GM23338 (cell line): ENCODE measurements around the gene GLOD5. TPM values are rescaled to one million over a fixed set of nuclear protein-coding genes. Genes with fewer than 3 reads are reported as not detected.

Experiments
- ATAC-seq: fragments of 200-7000 bp; cut with Tn5 transposase; 3 replicates; pipeline ENCODE4 v1.9.1; 2020
- DNase-seq: peaks from one replicate; pipeline ENCODE4 v3.0.0-alpha.2; 2015; ENCODE audit warnings: low spot score
- H2AFZ ChIP-seq: fragments of 200-600 bp; sonication (generic); 2 replicates; pipeline ENCODE4 v1.8.0; 2016; ENCODE audit warnings: antibody characterized with exemption, mild to moderate bottlenecking, moderate library complexity
- H3F3A ChIP-seq: fragments of 200-600 bp; sonication (generic); replicated peaks from 2 replicates; pipeline ENCODE4 v1.8.0; 2017; ENCODE audit warnings: antibody characterized with exemption, mixed run types, low read depth
- H3K27ac ChIP-seq: fragments of 200-600 bp; sonication (generic); 2 replicates; pipeline ENCODE4 v1.6.1; 2016; ENCODE audit warnings: low read depth
- H3K27me3 ChIP-seq: fragments of 200-600 bp; sonication (generic); 2 replicates; pipeline ENCODE4 v1.8.0; 2016; ENCODE audit warnings: mild to moderate bottlenecking, mixed run types, moderate library complexity; ENCODE audit not compliant: insufficient read depth
- H3K36me3 ChIP-seq: fragments of 200-600 bp; sonication (generic); 2 replicates; pipeline ENCODE4 v1.8.0; 2016; ENCODE audit warnings: mild to moderate bottlenecking; ENCODE audit not compliant: insufficient read depth
- H3K4me1 ChIP-seq: fragments of 200-600 bp; sonication (generic); 2 replicates; pipeline ENCODE4 v1.8.0; 2016; ENCODE audit warnings: mild to moderate bottlenecking, moderate library complexity; ENCODE audit not compliant: insufficient read depth
- H3K4me2 ChIP-seq: fragments of 200-600 bp; sonication (generic); 2 replicates; pipeline ENCODE4 v1.7.1; 2017; ENCODE audit warnings: mixed run types
- H3K4me3 ChIP-seq: fragments of 200-600 bp; sonication (generic); 2 replicates; pipeline ENCODE4 v1.6.1; 2016; ENCODE audit warnings: mixed run types
- H3K79me2 ChIP-seq: fragments of 200-600 bp; sonication (generic); replicated peaks from 2 replicates; pipeline ENCODE4 v1.8.0; 2017; ENCODE audit warnings: mild to moderate bottlenecking; ENCODE audit not compliant: insufficient read depth
- H3K9me2 ChIP-seq: fragments of 200-600 bp; sonication (generic); 2 replicates; pipeline ENCODE4 v1.8.0; 2017; ENCODE audit not compliant: insufficient read depth
- H4K20me1 ChIP-seq: fragments of 200-600 bp; sonication (generic); replicated peaks from 2 replicates; pipeline ENCODE4 v1.8.0; 2017; ENCODE audit warnings: mild to moderate bottlenecking; ENCODE audit not compliant: insufficient read depth
- H3K27ac Mint-ChIP-seq: 2 replicates; pipeline ENCODE4 v1.8.0; 2020; ENCODE audit warnings: inconsistent platforms, mild to moderate bottlenecking, moderate library complexity, mixed read lengths
- H3K27me3 Mint-ChIP-seq: 3 replicates; pipeline ENCODE4 v1.8.0; 2022; ENCODE audit warnings: low read depth, mild to moderate bottlenecking, moderate library complexity, mixed read lengths, inconsistent platforms; ENCODE audit not compliant: insufficient read depth, poor library complexity
- H3K36me3 Mint-ChIP-seq: 3 replicates; pipeline ENCODE4 v1.8.0; 2021; ENCODE audit warnings: low read depth, mild to moderate bottlenecking, inconsistent platforms, moderate library complexity, mixed read lengths
- H3K4me1 Mint-ChIP-seq: 3 replicates; pipeline ENCODE4 v1.8.0; 2020; ENCODE audit warnings: mild to moderate bottlenecking, inconsistent platforms, mixed read lengths
- H3K4me3 Mint-ChIP-seq: 3 replicates; pipeline ENCODE4 v1.8.0; 2021; ENCODE audit warnings: moderate library complexity, mild to moderate bottlenecking, inconsistent platforms, mixed read lengths
- H3K9me3 Mint-ChIP-seq: 3 replicates; pipeline ENCODE4 v1.8.0; 2020; ENCODE audit warnings: moderate library complexity, mild to moderate bottlenecking, inconsistent platforms, mixed read lengths
- CREB1 ChIP-seq: fragments of 250-450 bp; sonication (Bioruptor Pico); IDR thresholded peaks from 2 replicates; pipeline ENCODE4 v1.5.0; 2020; ENCODE audit warnings: low read depth, mild to moderate bottlenecking, moderate library complexity
- CTCF ChIP-seq, 2 experiments: fragments of 200-600 bp in 1 of 2; sonication (generic) in 1 of 2; conservative IDR thresholded peaks; 2 replicates each; pipeline versions ENCODE4 v1.5.1 to v1.6.1; 2016 to 2017; ENCODE audit warnings: antibody characterized with exemption in 2 of 2, low read depth in 2 of 2, mild to moderate bottlenecking in 2 of 2, moderate library complexity in 1 of 2
- ETS1 ChIP-seq: IDR thresholded peaks from 2 replicates; pipeline ENCODE4 v1.6.1; 2016; ENCODE audit warnings: antibody characterized with exemption
- EZH2 ChIP-seq: fragments of 200-600 bp; sonication (generic); IDR thresholded peaks from one replicate; pipeline ENCODE4 v1.8.0; 2017; ENCODE audit warnings: antibody characterized with exemption, mild to moderate bottlenecking, low read depth; ENCODE audit not compliant: unreplicated experiment
- EZH2phosphoT487 ChIP-seq: fragments of 200-600 bp; sonication (generic); IDR thresholded peaks from one replicate; pipeline ENCODE4 v1.8.1; 2018; ENCODE audit warnings: antibody characterized with exemption; ENCODE audit not compliant: unreplicated experiment
- JUNB ChIP-seq: IDR thresholded peaks from one replicate; pipeline ENCODE4 v1.6.1; 2016; ENCODE audit warnings: antibody characterized with exemption; ENCODE audit not compliant: unreplicated experiment
- NANOG ChIP-seq: IDR thresholded peaks from 2 replicates; pipeline ENCODE4 v1.6.1; 2016; ENCODE audit warnings: antibody characterized with exemption, borderline replicate concordance
- POLR2AphosphoS5 ChIP-seq: IDR thresholded peaks from 2 replicates; pipeline ENCODE4 v1.6.1; 2016; ENCODE audit warnings: antibody characterized with exemption, low read depth
- REST ChIP-seq: IDR thresholded peaks from one replicate; pipeline ENCODE4 v1.6.1; 2018; ENCODE audit warnings: antibody characterized with exemption; ENCODE audit not compliant: unreplicated experiment
- STAT1 ChIP-seq: IDR thresholded peaks from one replicate; pipeline ENCODE4 v1.6.1; 2016; ENCODE audit warnings: antibody characterized with exemption; ENCODE audit not compliant: unreplicated experiment
- ZNF331 ChIP-seq: fragments of 250-450 bp; sonication (Bioruptor Pico); IDR thresholded peaks from 2 replicates; pipeline ENCODE4 v1.5.0; 2020; ENCODE audit warnings: low read depth, mild to moderate bottlenecking, moderate library complexity
- polyA plus RNA-seq: library from polyadenylated mRNA; unstranded; fragments of >200 nt; fragmentation: Nextera tagmentation; extraction: Ambion mirVana; gene quantifications from 2 replicates; pipeline ENCODE4 v1.2.1, GENCODE V29; 2016
- total RNA-seq: library from RNA; depleted of rRNA; stranded (reverse); fragments of >200 nt; shearing (Covaris generic); gene quantifications from 2 replicates; pipeline ENCODE4 v1.2.3, GENCODE V29; 2014

Gene GLOD5
- total and polyA plus RNA-seq, 2 experiments from 2014 or later = not detected

GRCh38 chrX:48737213-48737938 lies 24.2 kb upstream of the GLOD5 start:
- H3K27ac Mint-ChIP-seq = peak overlapping the region; percentile 97
- Histone ChIP-seq H3K27me3 (no peaks in the 10 kb centered on the region), H3K36me3 (no peaks in the 10 kb centered on the region), H3K4me1 (peaks cover 5% of the 10 kb centered on the region; the same call in 1 of the 2 replicates), H3F3A (no peaks in the 10 kb centered on the region), H4K20me1 (no peaks in the 10 kb centered on the region), H3K4me2 (peak overlapping the region; percentile 81), H3K27ac (peak overlapping the region; percentile 63; the same call in 1 of the 2 replicates), H3K79me2 (no peaks in the 10 kb centered on the region), H3K4me3 (peak overlapping the region; percentile 50), H3K9me2 (no peaks in the 10 kb centered on the region), H2AFZ (0 out of 2 replicates have a peak overlapping the region, but pooled peaks have one; percentile 47)
- H3K4me3 Mint-ChIP-seq = peak overlapping the region; percentile 92
- DNase-seq (peak; percentile 94), ATAC-seq (peak; percentile 99)
- no peaks in the 10 kb centered on the region; the same call in 2 of the 3 replicates for H3K9me3 Mint-ChIP-seq
- no peaks in the 10 kb centered on the region for H3K36me3 Mint-ChIP-seq
- H3K4me1 Mint-ChIP-seq = peaks cover 9% of the 10 kb centered on the region; the same call in 2 of the 3 replicates
- H3K27me3 Mint-ChIP-seq = no peaks in the 10 kb centered on the region
- TF ChIP-seq EZH2phosphoT487 (no peak), JUNB (no peak), CREB1 (CRISPR knock-in tag) (no peak), POLR2AphosphoS5 (peak; percentile 60), ZNF331 (CRISPR knock-in tag) (no peak), STAT1 (no peak), CTCF (conservative IDR thresholded peaks at IDR 0.05; ENCODE audit: low read depth in 2 of 2) (no peak), ETS1 (no peak)

- Histone ChIP-seq H2AFZ (peak overlapping the region; percentile 47; the same call in 1 of the 2 replicates), H3K79me2 (no peaks in the 10 kb centered on the region), H3K4me3 (peak overlapping the region; percentile 50), H3K4me1 (peaks cover 5% of the 10 kb centered on the region; the same call in 1 of the 2 replicates), H3K36me3 (no peaks in the 10 kb centered on the region), H3K9me2 (no peaks in the 10 kb centered on the region), H3K27me3 (no peaks in the 10 kb centered on the region), H4K20me1 (no peaks in the 10 kb centered on the region), H3K4me2 (peak overlapping the region; percentile 81), H3F3A (no peaks in the 10 kb centered on the region), H3K27ac (peak overlapping the region; percentile 63; the same call in 1 of the 2 replicates)
- H3K27ac Mint-ChIP-seq = peak overlapping the region; percentile 97
- peaks cover 9% of the 10 kb centered on the region; the same call in 2 of the 3 replicates for H3K4me1 Mint-ChIP-seq
- no peaks in the 10 kb centered on the region for H3K36me3 Mint-ChIP-seq
- no peaks in the 10 kb centered on the region; the same call in 2 of the 3 replicates for H3K9me3 Mint-ChIP-seq
- DNase-seq (no peak), ATAC-seq (no peak)
- TF ChIP-seq ETS1 (no peak), POLR2AphosphoS5 (no peak), NANOG (no peak), CREB1 (CRISPR knock-in tag) (no peak), EZH2phosphoT487 (no peak), REST (no peak), STAT1 (no peak), EZH2 (no peak)
- H3K4me3 Mint-ChIP-seq = peak overlapping the region; percentile 92
- H3K27me3 Mint-ChIP-seq = no peaks in the 10 kb centered on the region
Measured at GRCh38 chrX:48737940-48738339, 23.6 kb upstream of the GLOD5 start.
